ENCODE data around the gene RTN1.

RTN1 gene

GRCh38 chr14:59629444-59630287, 240.9 kb downstream of the RTN1 start:
- H3K4me3 ChIP-seq (ENCODE audit: low read depth, low read length) = no peak overlapping the region
- no peak for DNase-seq (ENCODE audit: low read depth)
- no peak for TF ChIP-seq CTCF (conservative IDR thresholded peaks at IDR 0.05; ENCODE audit: low read depth, low read length)

- no peak overlapping the region for H3K4me3 ChIP-seq (ENCODE audit: low read depth, low read length)
- TF ChIP-seq CTCF (conservative IDR thresholded peaks at IDR 0.05; ENCODE audit: low read depth, low read length) = no peak
- DNase-seq (ENCODE audit: low read depth) = no peak
Observed at GRCh38 chr14:59627011-59627520, 243.5 kb downstream of the RTN1 start.

GRCh38 chr14:59622631-59623030, 247.9 kb downstream of the RTN1 start:
- no peak for TF ChIP-seq CTCF (conservative IDR thresholded peaks at IDR 0.05; ENCODE audit: low read depth, low read length)
- no peak overlapping the region for H3K4me3 ChIP-seq (ENCODE audit: low read depth, low read length)
- no peak for DNase-seq (ENCODE audit: low read depth)

- H3K4me3 ChIP-seq (ENCODE audit: low read depth, low read length) = no peak overlapping the region
- TF ChIP-seq CTCF (conservative IDR thresholded peaks at IDR 0.05; ENCODE audit: low read depth, low read length) = no peak
- no peak for DNase-seq (ENCODE audit: low read depth)
Observed at GRCh38 chr14:59619061-59619460, 251.5 kb downstream of the RTN1 start.

GRCh38 chr14:59601056-59601455, 269.5 kb downstream of the RTN1 start:
- H3K4me3 ChIP-seq (ENCODE audit: low read depth, low read length) = no peak overlapping the region
- no peak for DNase-seq (ENCODE audit: low read depth)
- no peak for TF ChIP-seq CTCF (conservative IDR thresholded peaks at IDR 0.05; ENCODE audit: low read depth, low read length)

- TF ChIP-seq CTCF (conservative IDR thresholded peaks at IDR 0.05; ENCODE audit: low read depth, low read length) = no peak
- H3K4me3 ChIP-seq (ENCODE audit: low read depth, low read length) = no peak overlapping the region
- peak; percentile 49 for DNase-seq (ENCODE audit: low read depth)
Observed at GRCh38 chr14:59600211-59600945, 270.2 kb downstream of the RTN1 start.

All from choroid plexus epithelial cell (primary cell).